Measurements from ENCODE around the gene SHISA9. TPM values are rescaled to one million over a fixed set of nuclear protein-coding genes. Genes with fewer than 3 reads are reported as not detected.

The SHISA9 gene
- total and polyA plus RNA-seq, 12 donors = 0.04 to 4.8 (median 0.35) TPM

GRCh38 chr16:13099822-13100221 is 198.4 kb downstream of the SHISA9 start:
- Histone ChIP-seq H3K4me3 (no peak overlapping the region), H3K36me3 (replicated peaks in 1 of 2) (no peaks in the 10 kb centered on the region), H3K4me1 (replicated peaks in 1 of 2) (no peaks in the 10 kb centered on the region), H3K27ac (no peak overlapping the region), H3K9me3 (replicated peaks in 1 of 3) (no peaks in the 10 kb centered on the region), H3K27me3 (no peaks in the 10 kb centered on the region)
- DNase-seq = no peak
- WGBS, 4 donors = 0 to 12% (median 11%) methylated on average over 2 of the region's 2 CpGs
- intact Hi-C loops (cut with DNase I) = no loop called here
- TF ChIP-seq POLR2A (IDR thresholded peaks at IDR 0.05) (no peak), CTCF (IDR thresholded peaks at IDR 0.05) (no peak)

- intact Hi-C loops (cut with DNase I) = no loop called here
- WGBS, 4 donors = 57 to 69% (median 62%) methylated on average over 6 of the region's 6 CpGs
- no peaks in the 10 kb centered on the region for H3K36me3 ChIP-seq (replicated peaks in 1 of 2)
- no peaks in the 10 kb centered on the region for H3K27me3 ChIP-seq
- no peaks in the 10 kb centered on the region for H3K4me1 ChIP-seq (replicated peaks in 1 of 2)
- H3K27ac ChIP-seq = no peak overlapping the region
- DNase-seq = no peak
- TF ChIP-seq CTCF (IDR thresholded peaks at IDR 0.05) = no peak
- no peak for TF ChIP-seq POLR2A (IDR thresholded peaks at IDR 0.05)
- H3K4me3 ChIP-seq = no peak overlapping the region
- H3K9me3 ChIP-seq (replicated peaks in 1 of 3) = no peaks in the 10 kb centered on the region
These were observed 199.6 kb downstream of the SHISA9 start for GRCh38 chr16:13100970-13101369.

- H3K36me3 ChIP-seq (replicated peaks in 1 of 2) = no peaks in the 10 kb centered on the region
- no peak for DNase-seq
- no peaks in the 10 kb centered on the region for H3K4me1 ChIP-seq (replicated peaks in 1 of 2)
- no peak for TF ChIP-seq POLR2A (IDR thresholded peaks at IDR 0.05)
- TF ChIP-seq CTCF (IDR thresholded peaks at IDR 0.05) = no peak
- no peak overlapping the region for H3K4me3 ChIP-seq
- H3K9me3 ChIP-seq (replicated peaks in 1 of 3) = no peaks in the 10 kb centered on the region
- intact Hi-C loops (cut with DNase I) = no loop called here
- H3K27me3 ChIP-seq = no peaks in the 10 kb centered on the region
- H3K27ac ChIP-seq = no peak overlapping the region
- WGBS, 4 donors = 55 to 73% (median 62%) methylated on average over 3 of the region's 3 CpGs
These were observed 200.4 kb downstream of the SHISA9 start for GRCh38 chr16:13101828-13102227.

GRCh38 chr16:13102401-13102800 is 201.0 kb downstream of the SHISA9 start:
- 56 to 84% (median 75%) methylated on average over 4 to 5 of the region's 5 CpGs for WGBS, 4 donors

More at GRCh38 chr16:13102401-13102800, 201.0 kb downstream of the SHISA9 start:
- Histone ChIP-seq H3K4me1 (replicated peaks in 1 of 2) (no peaks in the 10 kb centered on the region), H3K36me3 (replicated peaks in 1 of 2) (no peaks in the 10 kb centered on the region), H3K4me3 (no peak overlapping the region), H3K27ac (no peak overlapping the region), H3K9me3 (replicated peaks in 1 of 3) (no peaks in the 10 kb centered on the region), H3K27me3 (no peaks in the 10 kb centered on the region)
- no peak for TF ChIP-seq POLR2A (IDR thresholded peaks at IDR 0.05)
- TF ChIP-seq CTCF (IDR thresholded peaks at IDR 0.05) = no peak
- no peak for DNase-seq
- intact Hi-C loops (cut with DNase I) = no loop called here
